DOHH2 (cell line): Measurements from ENCODE around the gene TLE5.
A peak's percentile ranks its signal among the peaks of the same experiment; 100 is the strongest.
"Not testable (repeated sequence)": the region's sequence is repeated elsewhere in the genome, so short reads cannot be mapped to it uniquely, and the experiment has no call there.

Experiments used
- H3F3A ChIP-seq: fragments of 200-600 bp; sonication (generic), shearing (Covaris generic); 2 replicates; pipeline ENCODE4 v1.6.0; 2016; ENCODE audit warnings: antibody characterized with exemption, mild to moderate bottlenecking; ENCODE audit not compliant: control insufficient read depth, insufficient read depth
- H3K27ac ChIP-seq: fragments of 200-600 bp; sonication (generic); 2 replicates; pipeline ENCODE4 v1.5.1; 2014; ENCODE audit warnings: low read depth, mild to moderate bottlenecking, low read length, moderate library complexity
- H3K27me3 ChIP-seq: fragments of 200-600 bp; sonication (generic); 2 replicates; pipeline ENCODE4 v1.6.1; 2014; ENCODE audit warnings: mild to moderate bottlenecking, low read length, mixed read lengths; ENCODE audit not compliant: control insufficient read depth
- H3K36me3 ChIP-seq: fragments of 200-600 bp; sonication (generic); 2 replicates; pipeline ENCODE4 v1.6.1; 2014; ENCODE audit warnings: mild to moderate bottlenecking, low read length, moderate library complexity, mixed read lengths; ENCODE audit not compliant: control insufficient read depth
- H3K4me1 ChIP-seq: fragments of 200-600 bp; sonication (generic); 2 replicates; pipeline ENCODE4 v1.6.1; 2014; ENCODE audit warnings: mild to moderate bottlenecking, low read length, mixed read lengths; ENCODE audit not compliant: control insufficient read depth
- H3K4me2 ChIP-seq: fragments of 200-600 bp; sonication (generic); 2 replicates; pipeline ENCODE4 v1.6.0; 2014; ENCODE audit warnings: mild to moderate bottlenecking, low read length, moderate library complexity
- H3K4me3 ChIP-seq: fragments of 200-600 bp; sonication (generic); 2 replicates; pipeline ENCODE4 v1.5.1; 2014; ENCODE audit warnings: mild to moderate bottlenecking, low read length, mixed read lengths
- H3K79me2 ChIP-seq: fragments of 200-600 bp; sonication (generic); 2 replicates; pipeline ENCODE4 v1.6.1; 2014; ENCODE audit warnings: mild to moderate bottlenecking, low read length, mixed read lengths; ENCODE audit not compliant: control insufficient read depth
- H3K9me2 ChIP-seq: fragments of 200-600 bp; sonication (generic); replicated peaks from 2 replicates; pipeline ENCODE4 v1.6.1; 2014; ENCODE audit warnings: mild to moderate bottlenecking, low read length, mixed read lengths; ENCODE audit not compliant: control insufficient read depth
- H3K9me3 ChIP-seq: fragments of 200-600 bp; sonication (generic); 2 replicates; pipeline ENCODE4 v1.6.1; 2014; ENCODE audit warnings: antibody characterized with exemption, low read length, mixed read lengths; ENCODE audit not compliant: control insufficient read depth, insufficient read depth
- H4K20me1 ChIP-seq: fragments of 200-600 bp; sonication (generic); 2 replicates; pipeline ENCODE4 v1.6.0; 2014; ENCODE audit warnings: low read depth, mild to moderate bottlenecking, antibody characterized with exemption, low read length, moderate library complexity; ENCODE audit not compliant: control insufficient read depth, insufficient read depth
- EZH2phosphoT487 ChIP-seq: fragments of 200-600 bp; sonication (generic); IDR thresholded peaks from 2 replicates; pipeline ENCODE4 v1.6.1; 2017; ENCODE audit warnings: borderline replicate concordance, mild to moderate bottlenecking, antibody characterized with exemption, low read length, moderate library complexity, mixed read lengths
- TF ChIP-seq, protein P1 (sequence below): fragments of 200-600 bp; sonication (generic); IDR thresholded peaks from one replicate; pipeline ENCODE4 v1.5.1; 2014; ENCODE audit warnings: antibody characterized with exemption, mild to moderate bottlenecking, low read depth, low read length; ENCODE audit not compliant: poor library complexity, severe bottlenecking

Gene TLE5

DNA sequence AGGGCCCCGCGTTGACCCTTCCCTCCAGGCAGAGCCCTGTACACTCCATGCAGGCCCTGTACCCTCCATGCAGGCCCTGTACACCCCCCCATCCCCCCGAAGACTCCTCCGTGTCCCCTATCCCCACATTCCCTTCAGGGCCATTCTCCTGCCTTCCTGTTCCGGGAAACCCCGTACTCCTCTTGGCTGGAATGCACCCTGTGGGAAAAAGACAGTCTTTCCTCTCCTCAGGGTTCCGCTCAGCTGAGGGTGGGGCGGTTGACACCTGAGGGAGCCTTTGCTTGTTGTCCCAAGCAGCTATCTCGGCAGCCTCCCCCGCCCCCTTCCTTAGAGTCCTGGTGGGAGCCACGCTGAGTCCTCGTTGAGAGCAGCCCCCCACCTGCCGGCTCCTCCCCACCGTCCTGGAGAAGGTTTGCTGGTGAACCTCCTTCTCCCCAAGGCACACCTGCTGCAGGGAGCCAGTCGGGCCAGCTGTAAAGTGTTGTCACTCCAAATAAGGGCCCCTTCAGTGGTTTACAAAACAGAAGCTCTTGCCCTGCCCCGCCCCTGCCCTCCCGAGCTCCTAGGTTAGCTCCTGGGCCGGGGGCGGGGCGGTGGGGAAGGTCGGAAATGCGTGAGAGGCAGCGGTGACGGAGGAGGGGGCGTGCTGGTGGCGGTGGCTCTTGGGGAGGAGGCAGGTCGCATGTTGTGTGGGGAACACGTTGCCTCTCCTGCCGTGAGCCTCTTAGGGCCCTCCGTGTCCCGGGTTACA is 33.3 kb upstream of the TLE5 start:
- Histone ChIP-seq H3K9me3 (no peaks in the 10 kb centered on the region), H3K27ac (no peak overlapping the region), H3K36me3 (no peaks in the 10 kb centered on the region), H3K79me2 (peaks cover 27% of the 10 kb centered on the region), H4K20me1 (no peaks in the 10 kb centered on the region), H3K9me2 (no peaks in the 10 kb centered on the region), H3K27me3 (peaks cover 4% of the 10 kb centered on the region; the same call in 1 of the 2 replicates), H3K4me1 (peaks cover 22% of the 10 kb centered on the region), H3K4me3 (peak overlapping the region; percentile 88), H3K4me2 (peak overlapping the region; percentile 93), H3F3A (no peaks in the 10 kb centered on the region)
- TF ChIP-seq, protein P1, sequence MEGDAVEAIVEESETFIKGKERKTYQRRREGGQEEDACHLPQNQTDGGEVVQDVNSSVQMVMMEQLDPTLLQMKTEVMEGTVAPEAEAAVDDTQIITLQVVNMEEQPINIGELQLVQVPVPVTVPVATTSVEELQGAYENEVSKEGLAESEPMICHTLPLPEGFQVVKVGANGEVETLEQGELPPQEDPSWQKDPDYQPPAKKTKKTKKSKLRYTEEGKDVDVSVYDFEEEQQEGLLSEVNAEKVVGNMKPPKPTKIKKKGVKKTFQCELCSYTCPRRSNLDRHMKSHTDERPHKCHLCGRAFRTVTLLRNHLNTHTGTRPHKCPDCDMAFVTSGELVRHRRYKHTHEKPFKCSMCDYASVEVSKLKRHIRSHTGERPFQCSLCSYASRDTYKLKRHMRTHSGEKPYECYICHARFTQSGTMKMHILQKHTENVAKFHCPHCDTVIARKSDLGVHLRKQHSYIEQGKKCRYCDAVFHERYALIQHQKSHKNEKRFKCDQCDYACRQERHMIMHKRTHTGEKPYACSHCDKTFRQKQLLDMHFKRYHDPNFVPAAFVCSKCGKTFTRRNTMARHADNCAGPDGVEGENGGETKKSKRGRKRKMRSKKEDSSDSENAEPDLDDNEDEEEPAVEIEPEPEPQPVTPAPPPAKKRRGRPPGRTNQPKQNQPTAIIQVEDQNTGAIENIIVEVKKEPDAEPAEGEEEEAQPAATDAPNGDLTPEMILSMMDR = no peak
- TF ChIP-seq EZH2phosphoT487 = no peak

DNA sequence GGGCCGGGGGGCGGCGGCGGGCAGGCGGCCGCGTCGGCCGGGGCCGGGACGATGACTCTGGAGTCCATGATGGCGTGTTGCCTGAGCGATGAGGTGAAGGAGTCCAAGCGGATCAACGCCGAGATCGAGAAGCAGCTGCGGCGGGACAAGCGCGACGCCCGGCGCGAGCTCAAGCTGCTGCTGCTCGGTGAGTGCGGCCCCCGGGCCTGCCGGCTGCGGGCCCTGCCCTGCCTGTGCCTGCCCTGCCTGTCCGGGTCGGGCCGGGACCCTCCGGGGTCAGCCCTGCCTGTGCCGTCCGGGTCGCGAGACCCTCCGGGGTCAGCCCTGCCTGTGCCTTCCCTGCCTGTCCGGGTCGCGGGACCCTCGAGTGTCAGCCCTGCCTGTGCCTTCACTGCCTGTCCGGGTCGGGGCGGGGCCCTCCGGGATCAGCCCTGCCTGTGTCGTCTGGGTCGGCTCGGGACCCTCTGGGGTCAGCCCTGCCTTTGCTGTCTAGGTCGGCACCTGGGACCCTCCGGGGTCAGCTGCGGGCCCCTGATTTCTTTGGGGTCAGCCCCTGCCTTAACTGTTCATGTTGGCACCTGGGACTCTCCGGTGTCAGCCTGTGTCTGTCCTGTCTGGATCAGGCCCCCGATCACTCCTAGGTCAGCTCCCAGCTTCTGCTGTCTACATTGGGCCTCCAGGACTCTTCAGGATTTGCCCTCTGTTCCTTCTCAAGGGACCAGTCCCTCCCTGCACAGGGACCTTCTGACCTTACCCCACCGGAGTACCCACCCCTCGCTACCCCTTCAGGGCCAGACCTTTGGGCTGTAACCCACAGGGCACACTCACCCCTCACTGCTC is 32.5 kb upstream of the TLE5 start:
- peaks cover 22% of the 10 kb centered on the region for H3K4me1 ChIP-seq
- peaks cover 4% of the 10 kb centered on the region; the same call in 1 of the 2 replicates for H3K27me3 ChIP-seq
- peak overlapping the region; percentile 93 for H3K4me2 ChIP-seq
- H3K79me2 ChIP-seq = peaks cover 23% of the 10 kb centered on the region
- no peak for TF ChIP-seq EZH2phosphoT487
- TF ChIP-seq, protein P1 = no peak
- H4K20me1 ChIP-seq = no peaks in the 10 kb centered on the region
- H3K36me3 ChIP-seq = no peaks in the 10 kb centered on the region
- H3K9me2 ChIP-seq = no peaks in the 10 kb centered on the region
- H3K27ac ChIP-seq = no peak overlapping the region
- H3K4me3 ChIP-seq = peak overlapping the region; percentile 88
- H3K9me3 ChIP-seq = no peaks in the 10 kb centered on the region
- no peaks in the 10 kb centered on the region for H3F3A ChIP-seq

DNA sequence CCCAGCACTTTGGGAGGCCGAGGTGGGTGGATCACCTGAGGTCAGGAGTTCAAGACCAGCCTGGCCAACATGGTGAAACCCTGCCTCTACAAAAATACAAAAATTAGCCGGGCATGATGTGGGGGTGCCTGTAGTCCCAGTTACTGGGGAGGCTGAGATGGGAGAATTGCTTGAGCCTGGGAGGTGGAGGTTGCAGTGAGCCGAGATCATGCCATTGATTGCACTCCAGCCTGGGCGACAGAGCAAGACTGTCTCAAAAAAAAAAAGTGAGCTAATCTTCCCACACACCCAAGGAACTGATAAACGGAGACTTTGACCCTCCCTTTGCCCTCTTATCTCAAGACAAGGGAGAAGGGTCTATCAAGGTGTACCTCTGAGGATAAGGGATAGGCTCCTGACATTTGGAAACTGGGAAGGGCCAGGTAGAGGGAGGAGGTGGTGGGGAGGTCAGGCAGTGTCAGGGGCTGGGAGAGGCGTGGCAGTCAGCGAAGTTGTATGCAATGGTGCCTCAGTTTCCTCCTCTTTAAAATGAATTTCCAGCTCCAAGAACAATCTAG is 27.1 kb upstream of the TLE5 start:
- H3K9me3 ChIP-seq, H3K4me3 ChIP-seq, H4K20me1 ChIP-seq, H3K27me3 ChIP-seq, H3K4me2 ChIP-seq, H3K27ac ChIP-seq, H3K4me1 ChIP-seq, H3F3A ChIP-seq, H3K9me2 ChIP-seq, H3K79me2 ChIP-seq, H3K36me3 ChIP-seq: not testable (repeated sequence)
